Tibial nerve (tissue), 3 donors: Measurements from ENCODE around the gene SEC61A2.

Experiments
- POLR2A ChIP-seq, 2 donors: fragments of 450-650 bp; IDR thresholded peaks; one replicate each; pipeline ENCODE4 v1.6.1; 2017; ENCODE audit warnings: antibody characterized with exemption in 2 of 2, mild to moderate bottlenecking in 2 of 2, moderate library complexity in 2 of 2
- TF ChIP-seq, protein P1 (sequence below), 5 experiments: fragments of 200-600 bp in 3 of 5; fragments of 450-650 bp in 2 of 5; sonication (generic) in 3 of 5; IDR thresholded peaks; one replicate each; pipeline ENCODE4 v1.5.1; 2016 to 2019; ENCODE audit warnings: antibody characterized with exemption in 5 of 5, mild to moderate bottlenecking in 3 of 5, moderate library complexity in 2 of 5

DNA sequence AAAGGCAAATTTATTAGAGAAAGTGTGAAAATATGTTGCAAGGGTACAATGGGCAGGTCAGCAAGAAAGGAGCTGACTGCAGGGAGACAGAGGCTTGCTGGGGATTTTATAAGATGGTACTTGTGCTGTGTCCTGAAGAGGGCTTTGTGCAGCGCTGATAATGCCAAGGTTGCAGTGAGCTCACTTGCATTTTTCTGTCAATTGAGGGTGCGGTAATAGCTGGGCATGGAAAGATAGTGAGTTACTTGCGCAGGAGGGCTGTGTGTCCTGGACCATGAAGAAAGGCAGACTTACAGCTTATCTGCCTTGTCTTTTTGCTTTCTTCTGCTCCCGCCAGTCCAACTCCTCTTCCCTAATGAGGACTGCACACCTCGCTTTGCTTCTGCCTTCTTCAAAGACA lies 79.0 kb downstream of the SEC61A2 start:
- TF ChIP-seq, protein P1, sequence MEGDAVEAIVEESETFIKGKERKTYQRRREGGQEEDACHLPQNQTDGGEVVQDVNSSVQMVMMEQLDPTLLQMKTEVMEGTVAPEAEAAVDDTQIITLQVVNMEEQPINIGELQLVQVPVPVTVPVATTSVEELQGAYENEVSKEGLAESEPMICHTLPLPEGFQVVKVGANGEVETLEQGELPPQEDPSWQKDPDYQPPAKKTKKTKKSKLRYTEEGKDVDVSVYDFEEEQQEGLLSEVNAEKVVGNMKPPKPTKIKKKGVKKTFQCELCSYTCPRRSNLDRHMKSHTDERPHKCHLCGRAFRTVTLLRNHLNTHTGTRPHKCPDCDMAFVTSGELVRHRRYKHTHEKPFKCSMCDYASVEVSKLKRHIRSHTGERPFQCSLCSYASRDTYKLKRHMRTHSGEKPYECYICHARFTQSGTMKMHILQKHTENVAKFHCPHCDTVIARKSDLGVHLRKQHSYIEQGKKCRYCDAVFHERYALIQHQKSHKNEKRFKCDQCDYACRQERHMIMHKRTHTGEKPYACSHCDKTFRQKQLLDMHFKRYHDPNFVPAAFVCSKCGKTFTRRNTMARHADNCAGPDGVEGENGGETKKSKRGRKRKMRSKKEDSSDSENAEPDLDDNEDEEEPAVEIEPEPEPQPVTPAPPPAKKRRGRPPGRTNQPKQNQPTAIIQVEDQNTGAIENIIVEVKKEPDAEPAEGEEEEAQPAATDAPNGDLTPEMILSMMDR (IDR thresholded peaks at IDR 0.05) = no peak
- TF ChIP-seq POLR2A (IDR thresholded peaks at IDR 0.05) = no peak
